Embryonic facial prominence (tissue), 1 donor: ENCODE measurements around the gene EIF4A3.
"Not testable (repeated sequence)": the region's sequence is repeated elsewhere in the genome, so short reads cannot be mapped to it uniquely, and the experiment has no call there.

Source experiments
- DNase-seq: peaks from one replicate; pipeline ENCODE4 v3.0.0-alpha.2; 2016; ENCODE audit errors: extremely low spot score

Gene EIF4A3

DNA sequence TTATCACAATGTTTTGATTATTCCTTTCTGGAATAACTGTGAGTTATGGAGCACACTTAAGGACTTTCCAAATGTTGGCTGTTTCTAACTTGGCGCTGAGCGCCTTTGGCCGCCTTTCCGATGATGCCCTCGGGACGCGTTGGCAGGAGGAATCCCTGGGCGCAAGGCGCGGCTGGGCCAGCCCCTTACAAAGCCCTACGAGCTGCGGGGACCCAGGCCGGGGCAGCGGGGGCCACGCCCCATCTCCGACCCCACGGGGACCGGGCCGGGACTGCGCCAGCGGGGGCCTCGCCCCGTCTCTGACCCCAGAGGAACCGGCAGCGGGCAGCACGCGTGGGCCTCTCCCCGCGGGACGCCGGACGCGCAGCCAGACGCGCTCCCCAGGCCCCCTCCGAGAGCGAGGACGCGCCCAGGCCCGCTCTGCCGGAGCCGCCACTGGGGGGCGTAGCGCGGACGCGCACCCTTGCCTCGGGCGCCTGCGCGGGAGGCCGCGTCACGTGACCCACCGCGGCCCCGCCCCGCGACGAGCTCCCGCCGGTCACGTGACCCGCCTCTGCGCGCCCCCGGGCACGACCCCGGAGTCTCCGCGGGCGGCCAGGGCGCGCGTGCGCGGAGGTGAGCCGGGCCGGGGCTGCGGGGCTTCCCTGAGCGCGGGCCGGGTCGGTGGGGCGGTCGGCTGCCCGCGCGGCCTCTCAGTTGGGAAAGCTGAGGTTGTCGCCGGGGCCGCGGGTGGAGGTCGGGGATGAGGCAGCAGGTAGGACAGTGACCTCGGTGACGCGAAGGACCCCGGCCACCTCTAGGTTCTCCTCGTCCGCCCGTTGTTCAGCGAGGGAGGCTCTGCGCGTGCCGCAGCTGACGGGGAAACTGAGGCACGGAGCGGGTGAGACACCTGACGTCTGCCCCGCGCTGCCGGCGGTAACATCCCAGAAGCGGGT lies 45.6 kb downstream of the EIF4A3 start, which contains the start of gene GAA:
Gene GAA, plus strand, starts transcription at position 571 of the 935 bp plus-strand sequence. CDS start 3,006 bp downstream, outside the sequence.
- peak; percentile 42 for DNase-seq

DNA sequence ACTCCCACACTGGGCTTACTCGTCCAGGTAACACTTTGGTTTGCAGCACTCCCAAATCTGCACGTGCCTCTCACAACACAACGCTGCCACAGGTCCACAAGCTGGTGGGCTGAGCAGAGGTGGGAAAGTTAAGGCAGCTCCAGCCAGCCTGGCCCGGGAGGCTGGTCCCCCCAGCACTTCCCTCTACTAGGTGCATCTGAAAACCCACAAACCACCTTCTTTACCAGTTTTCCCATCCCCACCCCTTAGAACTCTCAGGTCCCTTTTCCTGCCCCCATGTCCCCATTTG lies 46.9 kb downstream of the EIF4A3 start:
- no peak for DNase-seq

- no peak for DNase-seq
Observed at GRCh38 chr17:80099291-80100034, 47.5 kb downstream of the EIF4A3 start.

- no peak for DNase-seq
Observed at GRCh38 chr17:80097844-80098691, 48.9 kb downstream of the EIF4A3 start.

DNA sequence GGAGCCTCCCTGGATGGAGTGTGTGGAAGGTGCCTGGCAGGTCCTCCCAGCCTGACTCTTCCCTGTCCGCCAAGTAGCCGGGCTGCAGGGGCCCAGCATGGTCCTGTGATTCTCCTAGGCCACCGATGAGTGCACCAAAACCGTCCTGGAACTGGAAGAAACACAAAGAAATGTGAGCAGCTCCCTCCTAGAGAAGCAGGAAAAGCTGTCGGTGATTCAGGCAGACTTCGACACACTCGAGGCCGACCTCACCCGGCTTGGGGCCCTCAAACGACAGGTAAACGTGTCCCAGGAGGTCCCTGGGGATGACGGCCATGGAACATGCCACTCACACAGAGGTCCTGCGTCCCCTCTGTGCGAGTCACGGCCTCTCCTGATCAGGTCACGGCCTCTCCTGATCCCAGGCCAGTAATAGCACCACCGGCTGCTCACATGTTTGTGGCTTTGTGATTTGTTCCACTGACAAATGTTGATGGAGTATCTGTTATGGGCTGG lies 49.8 kb downstream of the EIF4A3 start:
- DNase-seq = no peak

GRCh38 chr17:80096561-80097021 lies 50.3 kb downstream of the EIF4A3 start:
- DNase-seq = peak; percentile 19

DNA sequence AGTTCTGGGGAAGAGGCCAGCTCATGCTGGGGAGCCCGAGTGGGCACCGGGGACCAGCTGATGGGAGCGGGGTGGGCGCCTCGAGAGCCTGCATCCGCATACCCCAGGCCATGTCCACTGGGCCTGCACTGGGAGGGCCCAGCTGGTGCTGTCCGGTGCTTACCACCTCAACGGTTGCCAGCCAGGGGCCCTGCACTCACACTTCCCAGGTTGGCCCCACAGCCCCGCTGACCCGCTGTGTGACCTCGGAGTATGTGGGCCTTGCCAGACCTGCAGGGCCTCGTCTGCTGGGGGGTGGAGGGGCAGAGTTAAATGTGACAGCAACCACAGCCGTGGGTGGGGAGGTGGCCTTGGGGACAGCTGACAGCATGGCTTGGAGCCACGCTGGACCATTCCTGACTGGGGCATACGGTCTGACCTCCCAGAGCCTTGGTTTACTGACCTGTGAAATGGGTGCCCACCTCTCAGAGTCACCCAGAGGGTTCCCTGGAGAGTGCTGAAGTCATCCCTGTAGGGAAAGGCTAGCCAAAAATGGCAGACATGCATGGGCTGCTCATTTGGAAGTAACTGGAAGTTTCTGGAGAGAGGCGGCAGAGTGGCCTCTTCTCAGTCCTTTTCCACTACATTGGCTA lies 51.0 kb downstream of the EIF4A3 start:
- DNase-seq = no peak

GRCh38 chr17:80095038-80095843 lies 51.7 kb downstream of the EIF4A3 start:
- no peak for DNase-seq

- DNase-seq = no peak
Observed at GRCh38 chr17:80092959-80093358, 54.0 kb downstream of the EIF4A3 start.

GRCh38 chr17:80091376-80091775 lies 55.6 kb downstream of the EIF4A3 start:
- DNase-seq = no peak

- DNase-seq = not testable (repeated sequence)
Observed at GRCh38 chr17:80090164-80090563, 56.8 kb downstream of the EIF4A3 start.

DNA sequence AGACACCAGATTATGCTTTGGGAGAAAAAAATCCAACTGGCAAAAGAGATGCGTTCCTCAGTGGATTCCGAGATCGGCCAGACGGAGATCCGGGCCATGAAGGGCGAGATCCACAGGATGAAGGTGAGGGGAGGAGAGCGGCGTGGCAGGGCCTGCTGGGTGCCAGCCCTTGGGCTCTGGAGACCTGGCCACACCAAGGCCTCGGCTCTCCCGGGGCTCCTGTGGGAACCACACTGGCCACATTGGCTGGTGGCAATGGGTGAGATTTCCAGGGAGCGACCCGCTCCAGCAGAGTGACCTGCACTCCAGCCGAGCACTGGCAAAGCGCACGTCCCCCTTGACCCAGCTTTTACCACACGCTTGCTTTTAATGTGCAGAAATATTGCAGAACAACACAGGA lies 57.2 kb downstream of the EIF4A3 start:
- DNase-seq = no peak

DNA sequence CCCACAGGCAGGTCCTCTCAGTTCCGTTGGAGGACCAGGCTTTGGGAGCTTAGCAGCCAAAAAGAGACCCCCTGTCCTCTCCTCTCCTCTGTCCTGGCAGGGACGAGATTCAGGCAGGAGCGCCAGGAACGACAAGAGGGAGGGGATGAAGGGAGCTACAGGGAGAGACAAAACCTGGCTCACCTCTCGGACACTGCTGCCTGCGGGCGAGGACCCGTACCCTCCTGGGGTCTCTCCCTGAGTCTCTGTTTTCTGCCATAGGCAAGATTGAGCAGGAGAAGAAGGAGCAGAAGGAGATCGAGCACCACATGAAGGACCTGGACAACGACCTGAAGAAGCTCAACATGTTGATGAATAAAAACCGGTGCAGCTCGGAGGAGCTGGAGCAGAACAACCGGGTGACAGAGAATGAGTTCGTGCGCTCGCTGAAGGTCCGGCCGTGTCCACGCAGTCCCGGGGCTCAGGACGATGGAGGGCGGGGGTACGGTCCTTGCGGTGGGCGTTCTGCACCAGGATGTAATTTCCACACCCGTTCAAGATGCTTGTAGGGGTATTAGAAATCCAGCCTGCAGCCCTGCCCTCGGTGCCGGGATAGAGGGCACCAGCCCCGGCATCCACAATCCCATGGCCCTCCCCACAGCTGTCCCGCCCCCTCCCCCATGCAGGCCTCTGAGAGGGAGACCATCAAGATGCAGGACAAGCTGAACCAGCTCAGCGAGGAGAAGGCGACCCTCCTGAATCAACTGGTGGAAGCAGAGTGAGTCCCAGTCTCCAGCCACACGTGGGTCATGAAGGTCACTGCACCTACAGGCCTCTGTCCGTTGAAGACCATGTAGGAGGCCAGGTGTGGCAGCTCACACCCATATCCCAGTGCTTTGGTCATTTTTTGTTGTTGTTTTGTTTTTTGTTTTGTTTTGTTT lies 59.3 kb downstream of the EIF4A3 start:
- no peak for DNase-seq

DNA sequence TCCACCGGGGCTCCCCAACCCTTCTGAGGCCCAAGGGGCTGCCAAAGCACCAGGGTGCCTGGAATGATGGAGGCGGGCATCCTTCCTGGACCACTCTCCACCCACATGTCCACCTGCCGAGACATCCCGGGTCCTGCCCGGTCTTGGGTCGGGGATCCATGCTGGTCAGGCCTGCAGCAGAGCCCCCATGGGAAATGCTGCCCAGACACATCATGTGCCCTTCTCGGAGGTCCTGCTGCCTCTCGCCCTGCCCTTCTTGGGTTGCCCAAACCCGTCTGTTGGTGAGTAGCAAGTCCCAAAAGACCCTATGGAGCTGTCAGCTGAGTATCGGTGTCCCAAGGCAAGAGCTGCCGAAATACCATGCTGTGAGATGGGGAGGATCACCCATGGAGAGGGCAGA lies 60.3 kb downstream of the EIF4A3 start:
- DNase-seq = no peak

DNA sequence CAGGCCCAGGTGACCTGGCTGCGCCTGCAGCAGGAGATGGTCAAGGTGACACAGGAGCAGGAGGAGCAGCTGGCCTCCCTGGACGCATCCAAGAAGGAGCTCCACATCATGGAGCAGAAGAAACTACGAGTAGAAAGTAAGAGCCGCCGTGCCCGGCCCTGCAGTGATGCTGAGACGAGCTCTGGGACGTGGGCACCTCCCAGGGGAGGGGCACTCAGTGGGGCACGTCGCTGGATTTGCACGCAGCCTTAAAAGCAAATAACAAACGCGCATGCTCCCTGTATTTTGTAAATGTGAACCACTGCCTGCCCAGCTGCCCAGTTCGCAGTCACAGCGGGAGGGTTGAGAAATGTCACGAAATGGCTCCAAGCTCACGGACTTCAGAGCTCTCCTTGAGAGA lies 60.8 kb downstream of the EIF4A3 start:
- DNase-seq = no peak

DNA sequence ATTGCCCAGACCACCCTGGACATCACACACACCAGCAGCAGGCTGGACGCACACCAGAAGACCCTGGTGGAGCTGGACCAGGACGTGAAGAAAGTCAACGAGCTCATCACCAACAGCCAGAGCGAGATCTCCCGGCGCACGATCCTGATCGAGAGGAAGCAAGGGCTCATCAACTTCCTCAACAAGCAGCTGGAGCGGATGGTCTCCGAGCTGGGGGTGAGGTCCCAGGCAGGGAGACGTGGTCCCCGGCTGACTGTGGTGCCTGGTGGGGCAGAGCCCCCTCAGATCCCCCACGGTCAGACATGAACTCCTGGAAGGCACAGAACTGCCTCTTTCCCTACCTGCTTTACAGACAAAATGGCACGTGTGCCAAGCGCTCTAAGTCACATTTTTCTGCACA lies 62.2 kb downstream of the EIF4A3 start:
- DNase-seq = no peak
